CD4-positive, alpha-beta T cell treated with Interferon gamma for 1 hour (primary cell): Measurements from ENCODE around the gene PTPDC1.

ENCODE experiments used
- DNase-seq: peaks from one replicate; pipeline ENCODE4 v3.0.0-alpha.2; 2020

Gene PTPDC1

GRCh38 chr9:94147776-94148175, 63.5 kb downstream of the PTPDC1 start:
- DNase-seq: no peak

- DNase-seq: no peak
These were observed 64.2 kb downstream of the PTPDC1 start for GRCh38 chr9:94148419-94148818.

GRCh38 chr9:94149696-94150095, 65.4 kb downstream of the PTPDC1 start:
- no peak for DNase-seq

- DNase-seq: no peak
These were observed 66.1 kb downstream of the PTPDC1 start for GRCh38 chr9:94150279-94150828.

- no peak for DNase-seq
These were observed 66.8 kb downstream of the PTPDC1 start for GRCh38 chr9:94150890-94151650.

- no peak for DNase-seq
These were observed 69.6 kb downstream of the PTPDC1 start for GRCh38 chr9:94153905-94154304.

GRCh38 chr9:94156348-94157049, 72.2 kb downstream of the PTPDC1 start:
- no peak for DNase-seq

GRCh38 chr9:94157050-94157801, 73.0 kb downstream of the PTPDC1 start:
- DNase-seq: no peak
